Panc1 (cell line): ENCODE data around the gene CUZD1. TPM values are rescaled to one million over a fixed set of nuclear protein-coding genes. Genes with fewer than 3 reads are reported as not detected.

Source experiments
- ATAC-seq: fragments of 200-7000 bp; cut with Tn5 transposase; 2 replicates; pipeline ENCODE4 v1.9.1; 2020; ENCODE audit warnings: mild to moderate bottlenecking, moderate library complexity
- BruUV-seq: library from RNA; stranded (reverse); fragments of 400-500 nt; replicated peaks from 2 replicates; lab custom pipeline; 2021; lab: Mats Ljungman, UMichigan
- CTCF ChIA-PET: fragments of 300-600 bp; sonication (Branson Sonifier 250); formaldehyde crosslinking; loops from one replicate; lab custom pipeline; 2022; ENCODE audit warnings: antibody characterized with exemption; lab: Charles Lee
- POLR2A ChIA-PET: fragments of 300-600 bp; sonication (Branson Sonifier 250); formaldehyde crosslinking; loops from one replicate; lab custom pipeline; 2022; ENCODE audit warnings: antibody characterized with exemption; lab: Charles Lee
- DNase-seq: peaks from one replicate; pipeline ENCODE4 v3.0.0-alpha.2; 2010; ENCODE audit warnings: low read depth, low spot score
- H3K27ac ChIP-seq: 2 replicates; pipeline ENCODE4 v1.5.1; 2011; ENCODE audit warnings: mild to moderate bottlenecking, low read length, inconsistent platforms
- H3K27me3 ChIP-seq: fragments of 200-500 bp; sonication (Bioruptor generic); 2 replicates; pipeline ENCODE4 v1.6.0; 2014; ENCODE audit warnings: low read length, inconsistent platforms; ENCODE audit not compliant: control insufficient read depth, insufficient read depth
- H3K36me3 ChIP-seq: fragments of 200-500 bp; sonication (Bioruptor generic); 2 replicates; pipeline ENCODE4 v1.5.1; 2014; ENCODE audit warnings: inconsistent platforms, mild to moderate bottlenecking, low read length, moderate library complexity; ENCODE audit not compliant: control insufficient read depth, insufficient read depth
- H3K4me1 ChIP-seq: 2 replicates; pipeline ENCODE4 v1.5.1; 2011; ENCODE audit warnings: inconsistent platforms, mild to moderate bottlenecking, low read length, moderate library complexity; ENCODE audit not compliant: control insufficient read depth, insufficient read depth
- H3K4me3 ChIP-seq, 2 experiments: 2 replicates each; pipeline ENCODE4 v1.5.1; 2011 to 2012; ENCODE audit warnings: low read depth in 2 of 2, low read length in 2 of 2, mild to moderate bottlenecking in 2 of 2, inconsistent platforms in 1 of 2, moderate library complexity in 1 of 2
- H3K9me3 ChIP-seq: fragments of 200-500 bp; sonication (Bioruptor generic); 2 replicates; pipeline ENCODE4 v1.5.1; 2014; ENCODE audit warnings: low read depth, mild to moderate bottlenecking, inconsistent platforms, low read length, moderate library complexity; ENCODE audit not compliant: control insufficient read depth, insufficient read depth
- POLR2AphosphoS5 ChIP-seq: IDR thresholded peaks from 2 replicates; pipeline ENCODE4 v1.6.1; 2012; ENCODE audit warnings: mild to moderate bottlenecking, low read depth, low read length, moderate library complexity
- SIN3A ChIP-seq: IDR thresholded peaks from 2 replicates; pipeline ENCODE4 v1.6.1; 2012; ENCODE audit warnings: low read depth, mild to moderate bottlenecking, low read length, moderate library complexity, borderline replicate concordance; ENCODE audit not compliant: insufficient read depth
- TCF7L2 ChIP-seq: IDR thresholded peaks from 2 replicates; pipeline ENCODE4 v1.6.1; 2011; ENCODE audit warnings: mild to moderate bottlenecking, low read depth, low read length, inconsistent platforms
- in situ Hi-C: cut with HindIII; loops from 2 replicates; pipeline ENCODE4 v1.10.0; 2016; ENCODE audit warnings: low sequenced_read_pairs, low pct_unique_long_range_greater_than_20kb
- intact Hi-C: fragments of 100-400 bp; cut with micrococcal nuclease; formaldehyde crosslinking; loops from one replicate; pipeline ENCODE4 v1.10.0; 2022; ENCODE audit not compliant: unreplicated experiment
- total RNA-seq: library from RNA; stranded (reverse); gene quantifications from one replicate; pipeline ENCODE4 v1.2.1, GENCODE V29; 2021; ENCODE audit not compliant: unreplicated experiment
- TF ChIP-seq, protein P1 (sequence below), 2 experiments: IDR thresholded peaks; 2 replicates each; pipeline ENCODE4 v1.6.1; 2011 to 2012; ENCODE audit warnings: low read depth in 2 of 2, control low read depth in 1 of 2, low read length in 1 of 2, mild to moderate bottlenecking in 1 of 2, moderate library complexity in 1 of 2; ENCODE audit not compliant: insufficient read depth in 1 of 2
- TF ChIP-seq, protein P2 (sequence below): fragments of 450-650 bp; IDR thresholded peaks from 2 replicates; pipeline ENCODE4 v1.5.1; 2017; ENCODE audit warnings: mild to moderate bottlenecking

The CUZD1 gene
- total RNA-seq, 1 experiment from 2014 or later: 2.9 TPM

DNA sequence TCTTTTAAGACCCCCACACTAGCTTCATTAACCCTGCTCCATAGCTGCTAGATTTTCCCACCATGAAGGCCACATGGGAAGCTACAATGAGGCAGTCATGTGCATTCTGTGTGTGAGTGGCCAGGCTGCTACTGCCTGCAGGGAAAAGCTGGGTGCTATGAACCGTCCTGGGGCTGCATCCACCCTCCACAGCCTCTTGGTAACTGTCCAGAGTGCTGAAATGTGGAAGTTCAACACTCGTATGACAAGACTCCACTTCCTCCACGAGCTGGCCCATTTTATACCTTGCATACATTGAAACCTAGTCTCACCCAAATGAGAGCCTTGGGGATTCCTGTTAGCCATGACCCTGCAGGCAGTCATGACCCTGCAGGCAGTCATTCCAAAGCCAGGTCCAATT lies 59.4 kb downstream of the CUZD1 start:
- Histone ChIP-seq H3K4me3 (no peak overlapping the region), H3K27ac (no peak overlapping the region), H3K27me3 (peaks cover 10% of the 10 kb centered on the region; the same call in 1 of the 2 replicates), H3K36me3 (no peaks in the 10 kb centered on the region), H3K9me3 (no peaks in the 10 kb centered on the region), H3K4me1 (no peaks in the 10 kb centered on the region)
- DNase-seq (no peak), ATAC-seq (no peak)
- no TSS peak for BruUV-seq
- ChIA-PET CTCF (no interaction called here), POLR2A (no interaction called here)
- in situ Hi-C loops (no loop called here), intact Hi-C loops (no loop called here)
- no peak for TF ChIP-seq POLR2AphosphoS5
- TF ChIP-seq, protein P1, sequence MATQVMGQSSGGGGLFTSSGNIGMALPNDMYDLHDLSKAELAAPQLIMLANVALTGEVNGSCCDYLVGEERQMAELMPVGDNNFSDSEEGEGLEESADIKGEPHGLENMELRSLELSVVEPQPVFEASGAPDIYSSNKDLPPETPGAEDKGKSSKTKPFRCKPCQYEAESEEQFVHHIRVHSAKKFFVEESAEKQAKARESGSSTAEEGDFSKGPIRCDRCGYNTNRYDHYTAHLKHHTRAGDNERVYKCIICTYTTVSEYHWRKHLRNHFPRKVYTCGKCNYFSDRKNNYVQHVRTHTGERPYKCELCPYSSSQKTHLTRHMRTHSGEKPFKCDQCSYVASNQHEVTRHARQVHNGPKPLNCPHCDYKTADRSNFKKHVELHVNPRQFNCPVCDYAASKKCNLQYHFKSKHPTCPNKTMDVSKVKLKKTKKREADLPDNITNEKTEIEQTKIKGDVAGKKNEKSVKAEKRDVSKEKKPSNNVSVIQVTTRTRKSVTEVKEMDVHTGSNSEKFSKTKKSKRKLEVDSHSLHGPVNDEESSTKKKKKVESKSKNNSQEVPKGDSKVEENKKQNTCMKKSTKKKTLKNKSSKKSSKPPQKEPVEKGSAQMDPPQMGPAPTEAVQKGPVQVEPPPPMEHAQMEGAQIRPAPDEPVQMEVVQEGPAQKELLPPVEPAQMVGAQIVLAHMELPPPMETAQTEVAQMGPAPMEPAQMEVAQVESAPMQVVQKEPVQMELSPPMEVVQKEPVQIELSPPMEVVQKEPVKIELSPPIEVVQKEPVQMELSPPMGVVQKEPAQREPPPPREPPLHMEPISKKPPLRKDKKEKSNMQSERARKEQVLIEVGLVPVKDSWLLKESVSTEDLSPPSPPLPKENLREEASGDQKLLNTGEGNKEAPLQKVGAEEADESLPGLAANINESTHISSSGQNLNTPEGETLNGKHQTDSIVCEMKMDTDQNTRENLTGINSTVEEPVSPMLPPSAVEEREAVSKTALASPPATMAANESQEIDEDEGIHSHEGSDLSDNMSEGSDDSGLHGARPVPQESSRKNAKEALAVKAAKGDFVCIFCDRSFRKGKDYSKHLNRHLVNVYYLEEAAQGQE (IDR thresholded peaks at IDR 0.05; ENCODE audit: insufficient read depth in 1 of 2, low read depth in 2 of 2, low read length in 1 of 2): peak; percentile 91 to 93

DNA sequence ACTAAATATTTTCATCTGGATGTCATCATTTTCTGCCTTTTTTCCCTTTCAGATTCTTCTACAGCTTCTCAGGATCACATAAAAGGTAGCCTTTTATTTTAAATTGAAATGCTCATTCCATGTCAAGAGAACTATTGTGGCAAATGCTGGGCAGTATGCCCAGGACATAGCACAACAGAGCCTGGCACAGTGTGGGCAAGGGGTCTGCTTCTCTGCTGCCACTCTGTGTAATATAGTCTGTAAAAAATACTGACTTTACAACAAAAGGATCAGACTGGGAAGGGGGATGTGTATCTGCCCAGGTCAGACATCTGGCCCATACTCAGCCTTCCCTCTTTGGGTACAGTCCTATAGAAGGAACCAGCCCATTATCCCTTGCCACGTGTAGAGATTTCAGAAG lies 62.7 kb downstream of the CUZD1 start:
- Histone ChIP-seq H3K4me1 (no peaks in the 10 kb centered on the region), H3K9me3 (no peaks in the 10 kb centered on the region), H3K36me3 (no peaks in the 10 kb centered on the region), H3K27ac (no peak overlapping the region), H3K4me3 (no peak overlapping the region), H3K27me3 (peaks cover 8% of the 10 kb centered on the region)
- in situ Hi-C loops: no loop called here
- TF ChIP-seq, protein P2, sequence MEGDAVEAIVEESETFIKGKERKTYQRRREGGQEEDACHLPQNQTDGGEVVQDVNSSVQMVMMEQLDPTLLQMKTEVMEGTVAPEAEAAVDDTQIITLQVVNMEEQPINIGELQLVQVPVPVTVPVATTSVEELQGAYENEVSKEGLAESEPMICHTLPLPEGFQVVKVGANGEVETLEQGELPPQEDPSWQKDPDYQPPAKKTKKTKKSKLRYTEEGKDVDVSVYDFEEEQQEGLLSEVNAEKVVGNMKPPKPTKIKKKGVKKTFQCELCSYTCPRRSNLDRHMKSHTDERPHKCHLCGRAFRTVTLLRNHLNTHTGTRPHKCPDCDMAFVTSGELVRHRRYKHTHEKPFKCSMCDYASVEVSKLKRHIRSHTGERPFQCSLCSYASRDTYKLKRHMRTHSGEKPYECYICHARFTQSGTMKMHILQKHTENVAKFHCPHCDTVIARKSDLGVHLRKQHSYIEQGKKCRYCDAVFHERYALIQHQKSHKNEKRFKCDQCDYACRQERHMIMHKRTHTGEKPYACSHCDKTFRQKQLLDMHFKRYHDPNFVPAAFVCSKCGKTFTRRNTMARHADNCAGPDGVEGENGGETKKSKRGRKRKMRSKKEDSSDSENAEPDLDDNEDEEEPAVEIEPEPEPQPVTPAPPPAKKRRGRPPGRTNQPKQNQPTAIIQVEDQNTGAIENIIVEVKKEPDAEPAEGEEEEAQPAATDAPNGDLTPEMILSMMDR: no peak
- TF ChIP-seq POLR2AphosphoS5 (no peak), TCF7L2 (no peak), SIN3A (no peak)
- TF ChIP-seq, protein P1 (IDR thresholded peaks at IDR 0.05; ENCODE audit: insufficient read depth in 1 of 2, low read depth in 2 of 2, low read length in 1 of 2): no peak
- CTCF ChIA-PET: no interaction called here
- DNase-seq: no peak
- ATAC-seq: no peak
- no TSS peak for BruUV-seq
- intact Hi-C loops: no loop called here
- POLR2A ChIA-PET: no interaction called here

Other genes starting within 250 kb of the CUZD1 start
- gene C10orf120, start 146.0 kb downstream of the CUZD1 start, total RNA-seq: not detected
- gene FAM24B, start 33.7 kb upstream of the CUZD1 start, total RNA-seq: 21.3 TPM
- gene FAM24A, start 64.8 kb upstream of the CUZD1 start, total RNA-seq: not detected
- 21.7 TPM for gene C10orf88, start 108.4 kb upstream of the CUZD1 start, total RNA-seq
- 15.8 TPM for gene PSTK, start 134.5 kb upstream of the CUZD1 start, total RNA-seq
- 8.6 TPM for gene IKZF5, start 162.9 kb upstream of the CUZD1 start, total RNA-seq
- gene ACADSB, start 163.1 kb upstream of the CUZD1 start, total RNA-seq: 19.2 TPM